ENCODE data around the gene OTUD5. TPM values are rescaled to one million over a fixed set of nuclear protein-coding genes. Genes with fewer than 3 reads are reported as not detected.

The OTUD5 gene
- 37.0 and 38.7 TPM in 2 replicates for total RNA-seq

DNA sequence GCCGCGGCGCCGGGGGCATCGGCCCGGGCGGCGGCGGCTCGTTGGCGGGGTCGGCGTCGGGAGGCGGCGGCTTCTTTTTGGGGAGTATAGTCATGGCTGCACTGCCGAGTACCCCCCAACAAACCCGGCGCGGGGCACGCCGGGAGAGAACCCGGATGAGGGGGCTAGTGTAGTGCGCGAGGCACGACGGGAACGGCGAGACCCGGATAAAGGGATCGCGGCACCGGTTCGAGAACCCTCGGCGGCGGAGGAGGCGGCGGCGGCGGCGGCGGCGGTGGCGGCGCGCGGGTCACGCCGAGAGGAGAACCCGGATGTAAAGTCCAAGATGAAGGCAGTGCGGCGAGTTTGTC is at the start of gene OTUD5:
TSS of gene OTUD5 (minus strand) at position 131 of the 350 bp plus-strand sequence. CDS start at position 94, 37 bp downstream.

DNA sequence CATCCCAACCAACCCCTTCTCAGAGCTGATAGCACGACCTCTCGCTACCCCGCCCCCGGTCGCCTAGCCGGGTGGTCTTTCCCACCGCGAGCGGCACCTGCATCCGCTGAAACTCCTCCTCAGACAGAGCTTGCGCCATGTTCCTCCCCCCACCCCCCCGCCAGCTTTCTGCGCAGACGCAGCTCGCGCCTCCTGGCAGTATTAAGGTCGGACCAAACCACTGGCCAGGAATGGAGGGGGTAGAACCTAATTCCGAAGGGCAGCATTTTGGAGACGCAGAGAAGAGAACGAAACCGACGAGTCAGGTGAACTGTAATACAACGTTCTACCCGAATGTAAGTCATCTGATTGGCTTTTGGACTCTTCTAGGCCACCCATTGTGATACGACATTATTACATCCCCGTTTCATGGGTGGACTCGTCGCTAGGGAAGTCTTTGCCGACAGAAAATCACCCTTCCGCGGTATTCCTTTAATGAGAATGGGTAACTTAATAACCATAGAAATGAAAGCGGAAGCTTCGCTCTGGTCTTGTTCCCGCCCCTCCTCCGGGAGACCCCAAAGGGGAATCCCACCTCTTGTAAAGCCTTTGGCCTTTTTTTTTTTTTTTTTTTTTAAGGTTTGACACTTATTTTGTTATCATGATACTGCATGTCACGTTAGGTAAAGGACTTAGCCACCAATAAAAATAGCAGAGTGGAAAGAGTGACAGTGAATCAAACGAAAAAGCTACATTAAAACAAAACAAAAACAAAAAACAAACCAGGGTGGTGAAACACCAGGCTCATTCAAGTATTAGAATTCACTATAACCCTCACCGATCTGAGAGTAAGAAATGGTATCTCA is 44.9 kb upstream of the OTUD5 start, which contains the start of gene GRIPAP1:
TSS of gene GRIPAP1 (minus strand) at position 174 of the 845 bp plus-strand sequence. CDS start at position 139, 35 bp downstream.

GRCh38 chrX:48971249-48972219 is 14.1 kb upstream of the OTUD5 start, which contains the start of gene KCND1:
TSS of gene KCND1 (minus strand) at chrX:48971844. CDS start at chrX:48970271, 1,573 bp downstream.

DNA sequence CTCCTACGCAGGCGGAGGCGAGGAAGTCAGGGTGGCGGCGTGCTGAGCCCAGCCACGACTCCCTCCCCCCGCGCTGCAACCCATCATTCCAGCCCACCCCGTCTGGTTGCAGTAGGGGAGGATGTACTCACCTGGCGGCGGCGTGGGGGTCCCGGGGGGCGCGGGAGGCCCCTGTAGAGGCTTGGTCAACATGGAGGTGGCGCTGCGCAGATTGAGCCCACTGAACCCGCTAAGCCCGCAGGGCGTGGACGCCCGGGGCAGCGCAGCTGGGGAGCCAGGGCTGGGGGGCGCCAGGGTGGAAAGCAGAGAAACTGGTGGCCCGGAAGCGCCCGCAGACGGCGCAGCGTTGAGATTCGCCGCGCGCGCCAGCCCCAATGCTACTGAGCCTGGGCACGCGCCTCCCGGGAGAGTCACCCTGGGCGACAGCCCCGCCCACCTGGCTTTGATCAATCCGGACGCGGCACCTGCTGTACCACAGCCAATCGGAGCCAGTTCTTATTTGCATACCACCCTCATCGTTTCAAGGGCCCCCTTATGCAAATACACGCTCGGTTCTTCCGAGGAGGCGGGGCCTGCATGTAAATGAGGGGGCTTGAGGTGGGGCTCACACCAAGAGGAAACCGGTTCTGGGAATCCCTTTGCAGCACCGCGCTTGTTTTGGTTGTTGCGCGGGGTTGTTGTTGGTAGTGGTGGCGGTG is 38.6 kb downstream of the OTUD5 start, which contains the start of gene PIM2:
TSS of gene PIM2 (minus strand) at position 382 of the 698 bp plus-strand sequence. CDS start at position 192, 190 bp downstream.

GRCh38 chrX:48911412-48912182 is 45.8 kb downstream of the OTUD5 start, which contains the start of gene SLC35A2:
TSS of gene SLC35A2 (minus strand) at chrX:48911646. CDS start at chrX:48911636, 10 bp downstream.

DNA sequence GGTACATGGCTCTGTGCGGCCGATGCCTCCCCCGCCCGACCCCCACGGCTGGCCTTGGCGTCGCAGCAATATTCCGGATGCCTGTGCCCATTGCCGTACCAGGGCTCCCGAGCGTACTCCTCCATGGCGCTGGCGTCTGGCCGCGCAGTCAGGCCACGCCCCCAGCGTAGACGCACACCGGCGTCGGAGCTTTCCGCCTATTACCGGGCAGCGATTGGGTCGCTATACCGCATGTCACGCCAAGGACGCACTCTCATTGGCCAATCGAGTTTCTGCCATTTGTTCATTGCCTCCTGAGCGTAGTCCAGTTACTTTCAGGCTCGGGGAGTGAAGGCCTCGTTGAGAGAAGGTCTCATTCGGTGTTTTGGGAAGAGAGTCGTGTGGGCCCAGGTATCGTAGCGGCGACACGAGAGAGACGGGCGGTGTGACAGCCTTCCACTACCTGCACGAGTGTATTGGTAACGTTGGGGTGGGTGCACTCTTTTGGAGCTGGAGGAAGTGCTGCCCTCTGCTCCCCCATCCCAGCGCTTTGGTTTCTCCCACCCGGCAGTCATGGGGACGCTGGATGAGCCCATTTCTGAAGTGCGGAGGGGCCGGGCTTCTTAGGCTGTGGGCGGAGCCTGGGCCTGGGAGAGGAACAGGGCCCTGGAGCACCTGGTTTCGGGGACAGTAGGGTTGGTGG is 59.6 kb downstream of the OTUD5 start, which contains the start of the genes PQBP1 and TIMM17B:
TSS of gene PQBP1 (plus strand) at position 306 of the 682 bp plus-strand sequence. CDS start 580 bp downstream, outside the sequence.
TSS of gene TIMM17B (minus strand) at position 144 of the 682 bp plus-strand sequence. CDS start at position 125, 19 bp downstream.

Other genes with a start within 250 kb of the OTUD5 start
- gene GLOD5, start 195.9 kb downstream of the OTUD5 start, total RNA-seq, result not detected in 2 replicates
- not detected in 2 replicates for gene GATA1, start 171.0 kb downstream of the OTUD5 start, total RNA-seq
- 42.8 and 51.6 TPM in 2 replicates for gene HDAC6, start 155.5 kb downstream of the OTUD5 start, total RNA-seq
- not detected in 2 replicates for gene ERAS, start 131.1 kb downstream of the OTUD5 start, total RNA-seq
- gene PCSK1N, start 122.0 kb downstream of the OTUD5 start, total RNA-seq, result 0.17 TPM in 1 of 2 replicates, not detected in the other
- 58.7 and 71.3 TPM in 2 replicates for gene TIMM17B, start 59.8 kb downstream of the OTUD5 start, total RNA-seq
- gene PQBP1, start 59.7 kb downstream of the OTUD5 start, total RNA-seq, result 68.1 and 77.9 TPM in 2 replicates
- gene SLC35A2, start 46.0 kb downstream of the OTUD5 start, total RNA-seq, result 30.9 and 35.3 TPM in 2 replicates
- 10.9 and 11.9 TPM in 2 replicates for gene PIM2, start 38.6 kb downstream of the OTUD5 start, total RNA-seq
- 1.3 TPM in 2 replicates for gene KCND1, start 14.2 kb upstream of the OTUD5 start, total RNA-seq
- 10.8 and 11.0 TPM in 2 replicates for gene GRIPAP1, start 44.7 kb upstream of the OTUD5 start, total RNA-seq
- 46.1 and 51.9 TPM in 2 replicates for gene TFE3, start 85.8 kb upstream of the OTUD5 start, total RNA-seq
- gene CCDC120, start 101.4 kb upstream of the OTUD5 start, total RNA-seq, result 0.50 and 1.5 TPM in 2 replicates
- gene PRAF2, start 116.4 kb upstream of the OTUD5 start, total RNA-seq, result 25.6 and 32.1 TPM in 2 replicates
- gene WDR45, start 122.3 kb upstream of the OTUD5 start, total RNA-seq, result 45.6 and 47.2 TPM in 2 replicates
- gene GPKOW, start 166.1 kb upstream of the OTUD5 start, total RNA-seq, result 14.6 TPM in 2 replicates
- 1.3 TPM in 2 replicates for gene MAGIX, start 205.2 kb upstream of the OTUD5 start, total RNA-seq
- gene PLP2, start 214.3 kb upstream of the OTUD5 start, total RNA-seq, result 115 and 131 TPM in 2 replicates
- 6.6 and 8.6 TPM in 2 replicates for gene PRICKLE3, start 228.8 kb upstream of the OTUD5 start, total RNA-seq
- gene SYP, start 242.6 kb upstream of the OTUD5 start, total RNA-seq, result 0.15 and 0.17 TPM in 2 replicates

Measured in bronchus fibroblast of lung (primary cell).